NCI-H748 (cell line): ENCODE data around the gene MEX3B.
"Not testable (repeated sequence)": the region's sequence is repeated elsewhere in the genome, so short reads cannot be mapped to it uniquely, and the experiment has no call there.

Experiments used
- DNase-seq: peaks from one replicate; lab custom pipeline; 2025; ENCODE audit not compliant: unreplicated experiment; lab: John Stamatoyannopoulos, UW

Gene MEX3B

DNA sequence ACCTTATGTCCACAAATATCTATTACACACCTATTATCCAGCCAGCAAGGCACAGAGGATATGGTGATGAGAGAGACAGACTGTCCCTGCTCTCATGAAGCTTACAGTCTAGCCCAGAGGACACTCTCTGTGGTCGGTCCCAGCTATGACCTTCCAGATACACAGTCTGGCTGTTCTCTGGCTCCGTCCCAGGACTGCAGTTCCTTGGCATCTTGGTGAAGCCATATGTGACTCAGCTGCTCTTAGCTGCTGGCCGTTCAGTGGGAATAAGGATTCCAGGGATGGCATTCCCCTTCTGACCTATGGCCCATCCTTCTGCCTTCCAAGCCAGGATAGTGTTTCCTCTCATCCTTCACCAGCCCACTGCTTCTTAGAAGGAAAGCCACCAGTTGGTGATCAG lies 30.8 kb downstream of the MEX3B start:
- no peak for DNase-seq

DNA sequence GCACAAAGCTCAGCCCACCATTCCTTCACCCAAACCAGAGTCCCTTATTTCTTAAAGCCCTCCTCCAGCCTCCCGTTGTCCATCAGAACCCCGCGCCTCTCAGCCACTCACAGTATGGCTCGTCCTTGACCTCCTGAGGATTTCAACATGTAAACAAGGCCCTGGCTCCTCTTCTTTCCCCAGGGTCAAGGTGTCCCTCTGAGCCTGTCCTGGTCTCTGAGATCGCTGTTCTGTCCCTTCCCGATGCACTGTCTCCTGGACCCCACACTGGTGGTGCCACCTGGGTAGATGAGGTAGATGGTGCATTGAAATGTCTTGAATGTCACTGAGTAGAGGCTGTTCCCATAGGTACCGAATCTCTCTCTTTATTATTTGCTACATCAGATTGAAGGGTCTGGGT lies 32.9 kb downstream of the MEX3B start:
- no peak for DNase-seq

DNA sequence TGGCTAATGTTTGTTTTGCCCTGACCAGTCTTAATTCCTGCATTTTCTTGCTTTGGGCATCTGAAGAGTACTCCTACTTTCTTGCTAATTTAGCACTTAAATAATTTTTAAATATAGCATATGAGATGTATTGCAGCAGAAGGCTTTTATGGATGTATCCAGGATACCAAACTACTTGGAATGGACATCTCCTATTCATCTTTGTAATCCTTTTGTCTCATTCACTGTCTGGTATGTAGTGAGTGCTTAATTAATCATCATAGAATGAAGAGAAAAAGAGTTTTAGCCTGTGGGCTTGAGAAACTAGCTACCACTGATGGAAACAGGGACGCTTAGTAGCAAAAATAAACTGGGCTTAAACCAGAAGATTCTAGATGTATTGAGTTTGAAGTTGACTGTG lies 40.6 kb downstream of the MEX3B start:
- no peak for DNase-seq

GRCh38 chr15:82003916-82004315 lies 41.9 kb downstream of the MEX3B start:
- no peak for DNase-seq

DNA sequence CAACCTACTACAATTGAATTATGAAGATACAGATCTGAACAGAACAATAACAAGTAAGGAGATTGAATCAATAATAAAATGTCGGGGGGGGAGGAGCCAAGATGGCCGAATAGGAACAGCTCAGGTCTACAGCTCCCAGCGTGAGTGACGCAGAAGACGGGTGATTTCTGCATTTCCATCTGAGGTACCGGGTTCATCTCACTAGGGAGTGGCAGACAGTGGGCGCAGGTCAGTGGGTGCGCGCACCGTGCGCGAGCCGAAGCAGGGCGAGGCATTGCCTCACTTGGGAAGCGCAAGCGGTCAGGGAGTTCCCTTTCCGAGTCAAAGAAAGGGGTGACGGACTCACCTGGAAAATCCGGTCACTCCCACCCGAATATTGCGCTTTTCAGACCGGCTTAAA lies 50.7 kb downstream of the MEX3B start:
- DNase-seq: not testable (repeated sequence)

- no peak for DNase-seq
These were observed 53.3 kb downstream of the MEX3B start for GRCh38 chr15:81992523-81992922.
